GM18511 (cell line): Measurements from ENCODE around the gene ATF7IP2.
"Not testable (repeated sequence)": the region's sequence is repeated elsewhere in the genome, so short reads cannot be mapped to it uniquely, and the experiment has no call there.

Experiments
- ATAC-seq: cut with Tn5 transposase; IDR thresholded peaks from one replicate; pipeline ENCODE4 v1.9.1; 2021; ENCODE audit warnings: mild to moderate bottlenecking, moderate library complexity; ENCODE audit not compliant: unreplicated experiment

The ATF7IP2 gene

GRCh38 chr16:10441726-10442125, 55.9 kb downstream of the ATF7IP2 start:
- ATAC-seq, result no peak

- no peak for ATAC-seq
These were observed 61.4 kb downstream of the ATF7IP2 start for GRCh38 chr16:10447289-10447688.

DNA sequence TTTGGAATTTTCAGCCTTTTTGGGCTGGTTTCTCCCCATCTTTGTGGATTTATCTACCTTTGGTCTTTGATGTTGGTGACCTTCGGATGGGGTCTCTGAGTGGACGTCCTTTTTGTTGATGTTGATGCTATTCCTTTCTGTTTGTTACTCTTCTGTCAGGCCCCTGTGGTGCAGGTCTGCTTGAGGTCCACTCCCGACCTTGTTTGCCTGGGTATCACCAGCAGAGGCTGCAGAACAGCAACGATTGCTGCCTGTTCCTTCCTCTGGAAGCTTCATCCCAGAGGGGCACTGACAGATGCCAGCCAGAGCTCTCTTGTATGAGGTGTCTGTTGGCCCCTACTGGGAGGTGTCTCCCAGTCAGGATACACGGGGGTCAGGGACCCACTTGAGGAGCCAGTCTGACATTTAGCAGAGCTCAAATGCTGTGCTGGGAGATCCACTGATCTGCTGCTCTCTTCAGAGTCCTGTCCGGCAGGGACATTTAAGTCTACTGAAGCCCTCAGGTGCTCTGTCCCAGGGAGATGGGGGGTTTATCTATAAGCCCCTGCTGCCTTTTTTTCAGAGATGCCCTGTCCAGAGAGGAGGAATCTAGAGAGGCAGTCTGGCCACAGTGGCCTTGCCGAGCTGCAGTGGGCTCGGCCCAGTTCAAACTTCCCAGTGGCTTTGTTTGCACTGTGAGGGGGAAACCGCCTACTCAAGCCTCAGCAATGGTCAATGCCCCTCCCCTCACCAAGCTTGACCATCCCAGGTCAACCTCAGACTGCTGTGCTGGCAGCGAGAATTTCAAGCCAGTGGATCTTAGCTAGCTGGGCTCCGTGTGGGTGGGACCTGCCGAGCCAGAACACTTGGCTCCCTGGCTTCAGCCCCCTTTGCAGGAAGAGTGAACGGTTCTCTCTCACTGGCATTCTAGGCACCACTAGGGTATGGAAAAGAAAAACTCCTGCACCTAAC, 66.6 kb downstream of the ATF7IP2 start:
- not testable (repeated sequence) for ATAC-seq

GRCh38 chr16:10453159-10453510, 67.3 kb downstream of the ATF7IP2 start:
- ATAC-seq, result no peak

GRCh38 chr16:10465821-10466220, 80.0 kb downstream of the ATF7IP2 start:
- no peak for ATAC-seq

DNA sequence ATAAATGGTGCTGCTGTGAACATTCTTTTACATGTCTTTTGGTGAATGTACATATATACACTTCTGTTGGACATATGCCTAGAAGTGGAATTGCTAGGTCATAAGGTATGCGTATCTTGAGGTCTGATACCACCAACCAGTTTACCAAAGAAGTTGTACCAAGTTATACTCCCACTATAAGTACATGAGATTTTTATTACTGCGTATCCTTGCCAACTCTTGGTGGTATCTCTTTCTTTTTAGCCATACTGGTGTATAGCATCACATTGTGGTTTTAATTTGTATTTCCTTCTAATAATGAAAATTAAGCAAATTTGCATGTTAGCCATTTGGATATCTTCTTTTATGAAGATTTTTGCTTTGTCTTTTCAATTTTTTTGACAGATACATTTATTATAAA, 80.5 kb downstream of the ATF7IP2 start:
- ATAC-seq, result no peak

GRCh38 chr16:10466861-10467260, 81.0 kb downstream of the ATF7IP2 start:
- ATAC-seq, result no peak

- ATAC-seq, result not testable (repeated sequence)
These were observed 90.8 kb downstream of the ATF7IP2 start for GRCh38 chr16:10476636-10477035.

- ATAC-seq, result no peak
These were observed 94.3 kb downstream of the ATF7IP2 start for GRCh38 chr16:10480151-10480550.

- ATAC-seq, result no peak
These were observed 99.3 kb downstream of the ATF7IP2 start for GRCh38 chr16:10485159-10485558.

DNA sequence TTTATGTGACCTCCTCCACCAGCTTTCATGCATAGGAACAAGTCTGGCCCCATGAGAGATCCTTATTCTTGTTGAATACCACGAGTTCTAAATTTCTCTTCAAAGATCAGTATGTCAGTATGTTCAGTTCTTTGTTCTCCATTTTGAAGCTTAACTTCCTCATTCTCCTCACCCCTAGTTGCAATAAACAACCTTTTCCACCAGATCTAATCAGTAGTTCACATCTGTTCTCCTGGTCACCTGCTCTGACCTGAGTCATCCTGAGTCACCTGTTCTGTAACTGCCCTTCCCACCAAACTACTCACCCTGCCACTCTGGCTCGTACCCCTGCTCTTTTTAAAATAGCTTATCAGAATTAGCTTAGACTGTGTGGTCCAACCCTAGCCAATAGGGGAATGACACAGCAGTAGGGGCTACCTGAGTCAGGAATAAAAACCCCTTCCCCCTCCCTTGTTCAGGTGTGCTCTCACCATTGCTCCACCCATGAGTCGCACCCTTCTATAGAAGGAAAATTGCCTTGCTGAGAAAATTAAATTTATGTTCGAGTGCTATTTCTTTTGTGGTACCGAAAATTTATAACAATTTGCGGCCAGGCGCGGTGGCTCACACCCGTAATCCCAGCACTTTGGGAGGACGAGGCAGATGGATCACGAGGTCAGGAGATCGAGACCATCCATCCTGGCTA, 100.0 kb downstream of the ATF7IP2 start:
- no peak for ATAC-seq

GRCh38 chr16:10490141-10490540, 104.3 kb downstream of the ATF7IP2 start:
- ATAC-seq, result no peak

GRCh38 chr16:10493276-10493675, 107.4 kb downstream of the ATF7IP2 start:
- no peak for ATAC-seq

GRCh38 chr16:10494343-10495030, 108.6 kb downstream of the ATF7IP2 start:
- no peak for ATAC-seq

- no peak for ATAC-seq
These were observed 109.1 kb downstream of the ATF7IP2 start for GRCh38 chr16:10495031-10495345.

DNA sequence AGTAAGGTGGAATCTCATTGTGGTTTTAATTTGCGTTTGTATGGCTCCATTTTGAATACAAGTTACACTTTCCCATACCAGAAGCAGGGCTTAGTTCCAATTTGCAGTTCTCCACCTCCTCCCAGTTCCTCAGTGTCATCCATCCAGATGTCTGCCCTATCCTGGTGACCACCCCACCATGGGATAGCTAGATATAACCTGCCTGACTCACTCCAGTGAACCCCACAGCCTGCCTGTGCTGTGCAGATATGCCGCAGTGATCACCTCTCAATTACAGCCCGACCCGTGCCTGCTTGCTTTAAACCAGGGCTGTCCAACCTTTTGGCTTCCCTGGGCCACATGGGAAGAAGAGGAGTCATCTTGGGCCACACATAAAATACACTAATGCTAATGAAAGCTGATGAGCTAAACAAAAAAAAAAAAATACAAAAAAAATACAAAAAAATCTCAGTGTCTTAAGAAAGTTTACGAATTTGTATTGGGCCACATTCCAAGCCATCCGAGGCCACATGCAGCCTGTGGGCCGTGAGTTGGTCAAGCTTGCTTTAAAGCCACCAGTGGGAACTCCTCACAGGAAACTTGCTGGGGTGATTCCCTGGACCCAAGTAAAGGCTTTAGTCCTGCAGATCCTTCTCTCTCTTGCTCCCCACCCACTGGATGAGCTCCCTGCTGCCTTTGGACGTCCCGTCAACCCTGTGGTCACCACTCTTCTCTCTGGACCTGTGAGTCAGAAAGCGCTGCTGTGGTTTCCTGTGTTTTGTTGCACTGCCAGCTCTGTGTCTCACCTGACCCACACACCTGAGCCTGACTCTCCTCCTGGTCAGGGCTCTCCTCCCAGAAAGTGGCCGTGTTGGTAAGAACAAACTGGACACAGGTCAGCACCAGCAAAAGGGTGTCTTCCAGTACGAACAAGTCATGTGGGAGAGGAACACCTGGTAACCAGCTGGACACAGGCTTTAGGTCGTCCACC, 111.6 kb downstream of the ATF7IP2 start:
- ATAC-seq, result no peak

- ATAC-seq, result no peak
These were observed 114.7 kb downstream of the ATF7IP2 start for GRCh38 chr16:10500582-10500981.

GRCh38 chr16:10501016-10501607, 115.3 kb downstream of the ATF7IP2 start:
- no peak for ATAC-seq

DNA sequence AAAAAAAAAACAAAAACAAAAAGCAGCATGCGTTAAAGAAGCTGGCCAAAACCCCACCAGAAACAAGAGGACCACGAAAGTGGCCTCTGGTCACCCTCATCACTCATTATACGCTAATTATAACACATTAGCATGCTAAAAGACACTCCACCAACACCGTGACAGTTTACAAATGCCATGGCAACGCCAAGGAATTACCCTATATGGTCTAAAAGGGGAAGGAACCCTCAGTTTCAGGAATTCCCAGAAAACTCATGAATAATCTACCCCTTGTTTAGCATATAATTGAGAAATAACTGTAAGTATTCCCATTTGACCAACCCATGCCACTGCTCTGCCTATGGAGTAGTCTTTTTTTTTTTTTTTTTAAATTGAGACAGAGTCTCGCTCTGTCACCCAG, 116.9 kb downstream of the ATF7IP2 start:
- ATAC-seq, result no peak

DNA sequence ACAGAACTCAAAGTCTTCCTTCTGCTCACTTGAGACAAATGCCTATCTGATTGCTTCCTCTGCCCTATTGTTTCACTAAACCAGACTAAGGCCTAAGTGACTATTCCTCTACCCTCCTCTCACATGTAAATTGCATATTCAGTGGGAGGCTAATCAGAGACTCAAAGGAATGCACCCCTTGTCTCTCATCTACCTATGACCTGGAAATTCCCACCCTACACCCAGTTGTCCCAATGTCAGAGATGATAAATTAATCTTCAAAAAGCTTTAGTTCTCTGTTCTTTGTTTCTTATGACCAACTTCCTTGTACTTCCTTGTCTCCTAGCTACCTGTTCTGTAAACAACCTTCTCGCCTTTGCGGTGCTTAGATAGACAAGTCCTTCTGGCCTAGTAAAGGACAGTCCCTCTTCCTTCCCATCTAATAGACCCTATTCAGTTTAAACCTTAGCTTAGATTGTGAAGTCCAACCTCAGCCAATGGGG, 118.6 kb downstream of the ATF7IP2 start:
- ATAC-seq, result no peak
